Measurements from ENCODE around the gene HEXIM2. TPM values are rescaled to one million over a fixed set of nuclear protein-coding genes. Genes with fewer than 3 reads are reported as not detected.

The HEXIM2 gene
- total and polyA plus RNA-seq, 2 of the 13 experiments (the other 11 are each of a cell fraction or from before 2014, with no cell fraction given): 27.1 to 32.4 TPM

- TF ChIP-seq HNRNPK (IDR thresholded peaks at IDR 0.05; ENCODE audit: low read depth, low read length, poor library complexity, severe bottlenecking): peak; percentile 31
- TF ChIP-seq CBX1 (IDR thresholded peaks at IDR 0.05; ENCODE audit: low read depth): no peak
- no peak for TF ChIP-seq ZNF562 (CRISPR knock-in tag; IDR thresholded peaks at IDR 0.05; ENCODE audit: borderline replicate concordance)
- no peak for TF ChIP-seq PCBP2 (optimal IDR thresholded peaks at IDR 0.05; ENCODE audit: low read depth, low read length, poor library complexity, severe bottlenecking)
- TF ChIP-seq RFX3 (CRISPR knock-in tag; IDR thresholded peaks at IDR 0.05): no peak
- TF ChIP-seq HMGA1 (CRISPR knock-in tag; conservative IDR thresholded peaks at IDR 0.05): no peak
- peak; percentile 28; the same call in 1 of the 2 replicates for TF ChIP-seq SP5 (CRISPR knock-in tag; IDR thresholded peaks at IDR 0.05; ENCODE audit: borderline replicate concordance, low read depth)
- TF ChIP-seq ELF3 (CRISPR knock-in tag; IDR thresholded peaks at IDR 0.05): peak; percentile 85
- TF ChIP-seq FOXK1 (CRISPR knock-in tag; IDR thresholded peaks at IDR 0.05; ENCODE audit: borderline replicate concordance, low read depth): peak; percentile 73
- peak; percentile 69 to 72 for TF ChIP-seq NR2F1 (CRISPR knock-in tag; IDR thresholded peaks at IDR 0.05)
- peak; percentile 97 for TF ChIP-seq GLI4 (CRISPR knock-in tag; IDR thresholded peaks at IDR 0.05; ENCODE audit: borderline replicate concordance)
- TF ChIP-seq ZSCAN25 (CRISPR knock-in tag; IDR thresholded peaks at IDR 0.05): peak; percentile 82
- no peak for TF ChIP-seq CEBPZ (IDR thresholded peaks at IDR 0.05; ENCODE audit: low read length)
- TF ChIP-seq ZNF34 (CRISPR knock-in tag; IDR thresholded peaks at IDR 0.05; ENCODE audit: borderline replicate concordance): 0 out of 2 replicates have a peak, but pooled peaks have one; percentile 53
- peak; percentile 38 for TF ChIP-seq PATZ1 (CRISPR knock-in tag; IDR thresholded peaks at IDR 0.05)
- TF ChIP-seq ZNF503 (CRISPR knock-in tag; IDR thresholded peaks at IDR 0.05): 0 out of 2 replicates have a peak, but pooled peaks have one; percentile 65
- no peak for TF ChIP-seq HNRNPUL1 (IDR thresholded peaks at IDR 0.05; ENCODE audit: low read depth, low read length)
- TF ChIP-seq TFDP2 (CRISPR knock-in tag; IDR thresholded peaks at IDR 0.05): peak; percentile 88
- no peak for TF ChIP-seq ZNF333 (CRISPR knock-in tag; IDR thresholded peaks at IDR 0.05; ENCODE audit: borderline replicate concordance)
- TF ChIP-seq ZBTB21 (CRISPR knock-in tag; IDR thresholded peaks at IDR 0.05): peak; percentile 56; the same call in 1 of the 2 replicates
- TF ChIP-seq SP2 (CRISPR knock-in tag; IDR thresholded peaks at IDR 0.05): peak; percentile 73
These were observed 26.3 kb upstream of the HEXIM2 start, which contains the start of gene ACBD4 (continued) for GRCh38 chr17:45135192-45135977.
